Gastrocnemius medialis (tissue), 4 donors: Measurements from ENCODE around the gene SLC3A2.

ENCODE experiments used
- POLR2A ChIP-seq, 2 donors: fragments of 450-650 bp; IDR thresholded peaks; one replicate each; pipeline ENCODE4 v1.6.1; 2017; ENCODE audit warnings: antibody characterized with exemption in 2 of 2, mild to moderate bottlenecking in 2 of 2, moderate library complexity in 2 of 2
- TF ChIP-seq, protein P1 (sequence below), 5 experiments: fragments of 450-650 bp in 3 of 5; fragments of 200-600 bp in 2 of 5; sonication (generic) in 2 of 5; IDR thresholded peaks in 4 of 5; conservative IDR thresholded peaks in 1 of 5; 1 replicate in 4 of 5; 2 replicates in 1 of 5; pipeline ENCODE4 v1.5.1; 2016 to 2019; ENCODE audit warnings: antibody characterized with exemption in 5 of 5, mild to moderate bottlenecking in 3 of 5, moderate library complexity in 3 of 5

- TF ChIP-seq, protein P1, sequence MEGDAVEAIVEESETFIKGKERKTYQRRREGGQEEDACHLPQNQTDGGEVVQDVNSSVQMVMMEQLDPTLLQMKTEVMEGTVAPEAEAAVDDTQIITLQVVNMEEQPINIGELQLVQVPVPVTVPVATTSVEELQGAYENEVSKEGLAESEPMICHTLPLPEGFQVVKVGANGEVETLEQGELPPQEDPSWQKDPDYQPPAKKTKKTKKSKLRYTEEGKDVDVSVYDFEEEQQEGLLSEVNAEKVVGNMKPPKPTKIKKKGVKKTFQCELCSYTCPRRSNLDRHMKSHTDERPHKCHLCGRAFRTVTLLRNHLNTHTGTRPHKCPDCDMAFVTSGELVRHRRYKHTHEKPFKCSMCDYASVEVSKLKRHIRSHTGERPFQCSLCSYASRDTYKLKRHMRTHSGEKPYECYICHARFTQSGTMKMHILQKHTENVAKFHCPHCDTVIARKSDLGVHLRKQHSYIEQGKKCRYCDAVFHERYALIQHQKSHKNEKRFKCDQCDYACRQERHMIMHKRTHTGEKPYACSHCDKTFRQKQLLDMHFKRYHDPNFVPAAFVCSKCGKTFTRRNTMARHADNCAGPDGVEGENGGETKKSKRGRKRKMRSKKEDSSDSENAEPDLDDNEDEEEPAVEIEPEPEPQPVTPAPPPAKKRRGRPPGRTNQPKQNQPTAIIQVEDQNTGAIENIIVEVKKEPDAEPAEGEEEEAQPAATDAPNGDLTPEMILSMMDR (IDR thresholded peaks at IDR 0.05 in 4 of 5, conservative IDR thresholded peaks at IDR 0.05 in 1 of 5) = no peak
- no peak for TF ChIP-seq POLR2A (IDR thresholded peaks at IDR 0.05)
These were observed 24.3 kb upstream of the SLC3A2 start for GRCh38 chr11:62856333-62856895.
